Measurements from ENCODE around the gene INHBA.

DNA sequence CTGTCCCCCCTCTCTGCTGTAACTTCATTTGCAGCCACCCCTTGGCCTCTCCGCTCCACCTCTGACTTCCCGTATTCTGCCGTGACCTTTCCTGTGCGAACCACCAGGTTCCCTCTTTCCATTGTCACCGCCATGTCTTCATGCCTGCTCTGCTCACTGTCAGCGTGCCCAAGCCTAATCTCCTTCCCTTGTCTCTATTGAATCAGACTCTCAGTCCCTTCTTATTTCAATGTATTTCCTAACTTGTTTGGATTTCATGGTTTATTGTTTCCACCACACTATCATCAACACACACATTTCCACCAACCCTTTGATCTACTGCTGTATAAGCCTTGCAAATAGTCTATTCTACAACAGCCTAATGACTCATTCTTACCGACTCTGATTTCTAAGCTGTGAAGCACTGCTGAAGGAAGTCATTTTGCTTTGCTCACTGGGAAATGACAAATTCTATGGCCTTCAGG is 30.0 kb upstream of the INHBA start:
- TF ChIP-seq, protein P1, sequence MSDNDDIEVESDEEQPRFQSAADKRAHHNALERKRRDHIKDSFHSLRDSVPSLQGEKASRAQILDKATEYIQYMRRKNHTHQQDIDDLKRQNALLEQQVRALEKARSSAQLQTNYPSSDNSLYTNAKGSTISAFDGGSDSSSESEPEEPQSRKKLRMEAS (CRISPR knock-in tag; IDR thresholded peaks at IDR 0.05) = no peak
- no peak for TF ChIP-seq EP300 (IDR thresholded peaks at IDR 0.05; ENCODE audit: low read length)
- no peak for TF ChIP-seq SIX5 (IDR thresholded peaks at IDR 0.05; ENCODE audit: borderline replicate concordance in 1 of 2, insufficient read depth in 1 of 2, low read depth in 1 of 2, low read length in 2 of 2)
- TF ChIP-seq ZNF124 (CRISPR knock-in tag; IDR thresholded peaks at IDR 0.05) = no peak
- TF ChIP-seq, protein P2, sequence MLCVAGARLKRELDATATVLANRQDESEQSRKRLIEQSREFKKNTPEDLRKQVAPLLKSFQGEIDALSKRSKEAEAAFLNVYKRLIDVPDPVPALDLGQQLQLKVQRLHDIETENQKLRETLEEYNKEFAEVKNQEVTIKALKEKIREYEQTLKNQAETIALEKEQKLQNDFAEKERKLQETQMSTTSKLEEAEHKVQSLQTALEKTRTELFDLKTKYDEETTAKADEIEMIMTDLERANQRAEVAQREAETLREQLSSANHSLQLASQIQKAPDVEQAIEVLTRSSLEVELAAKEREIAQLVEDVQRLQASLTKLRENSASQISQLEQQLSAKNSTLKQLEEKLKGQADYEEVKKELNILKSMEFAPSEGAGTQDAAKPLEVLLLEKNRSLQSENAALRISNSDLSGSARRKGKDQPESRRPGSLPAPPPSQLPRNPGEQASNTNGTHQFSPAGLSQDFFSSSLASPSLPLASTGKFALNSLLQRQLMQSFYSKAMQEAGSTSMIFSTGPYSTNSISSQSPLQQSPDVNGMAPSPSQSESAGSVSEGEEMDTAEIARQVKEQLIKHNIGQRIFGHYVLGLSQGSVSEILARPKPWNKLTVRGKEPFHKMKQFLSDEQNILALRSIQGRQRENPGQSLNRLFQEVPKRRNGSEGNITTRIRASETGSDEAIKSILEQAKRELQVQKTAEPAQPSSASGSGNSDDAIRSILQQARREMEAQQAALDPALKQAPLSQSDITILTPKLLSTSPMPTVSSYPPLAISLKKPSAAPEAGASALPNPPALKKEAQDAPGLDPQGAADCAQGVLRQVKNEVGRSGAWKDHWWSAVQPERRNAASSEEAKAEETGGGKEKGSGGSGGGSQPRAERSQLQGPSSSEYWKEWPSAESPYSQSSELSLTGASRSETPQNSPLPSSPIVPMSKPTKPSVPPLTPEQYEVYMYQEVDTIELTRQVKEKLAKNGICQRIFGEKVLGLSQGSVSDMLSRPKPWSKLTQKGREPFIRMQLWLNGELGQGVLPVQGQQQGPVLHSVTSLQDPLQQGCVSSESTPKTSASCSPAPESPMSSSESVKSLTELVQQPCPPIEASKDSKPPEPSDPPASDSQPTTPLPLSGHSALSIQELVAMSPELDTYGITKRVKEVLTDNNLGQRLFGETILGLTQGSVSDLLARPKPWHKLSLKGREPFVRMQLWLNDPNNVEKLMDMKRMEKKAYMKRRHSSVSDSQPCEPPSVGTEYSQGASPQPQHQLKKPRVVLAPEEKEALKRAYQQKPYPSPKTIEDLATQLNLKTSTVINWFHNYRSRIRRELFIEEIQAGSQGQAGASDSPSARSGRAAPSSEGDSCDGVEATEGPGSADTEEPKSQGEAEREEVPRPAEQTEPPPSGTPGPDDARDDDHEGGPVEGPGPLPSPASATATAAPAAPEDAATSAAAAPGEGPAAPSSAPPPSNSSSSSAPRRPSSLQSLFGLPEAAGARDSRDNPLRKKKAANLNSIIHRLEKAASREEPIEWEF (CRISPR knock-in tag; IDR thresholded peaks at IDR 0.05) = no peak
- TF ChIP-seq TARDBP (IDR thresholded peaks at IDR 0.05) = no peak
- no peak for TF ChIP-seq SREBF1 (IDR thresholded peaks at IDR 0.05; ENCODE audit: borderline replicate concordance, low read depth, low read length)
